MCF 10A (cell line): ENCODE measurements around the gene LHFPL3. TPM values are rescaled to one million over a fixed set of nuclear protein-coding genes. Genes with fewer than 3 reads are reported as not detected.

ENCODE experiments used
- BruUV-seq: library from RNA; stranded (reverse); fragments of 400-500 nt; replicated peaks from 2 replicates; lab custom pipeline; 2021; lab: Mats Ljungman, UMichigan
- CTCF ChIA-PET: fragments of 300-600 bp; sonication (Branson Sonifier 250); formaldehyde crosslinking; extraction: SDS; loops from one replicate; lab custom pipeline; 2021; ENCODE audit warnings: antibody characterized with exemption, inconsistent platforms; lab: Yijun Ruan, JAX
- POLR2A ChIA-PET: fragments of 300-600, 350-650 bp; sonication (Branson Sonifier 250); formaldehyde crosslinking; extraction: SDS; loops from one replicate; lab custom pipeline; 2020; ENCODE audit warnings: antibody characterized with exemption, inconsistent platforms; lab: Yijun Ruan, JAX
- DNase-seq: peaks from one replicate; pipeline ENCODE4 v3.0.0-alpha.2; 2018; ENCODE audit not compliant: unreplicated experiment
- H3K27ac Mint-ChIP-seq: one replicate; pipeline ENCODE4 v1.8.0; 2022; ENCODE audit warnings: mild to moderate bottlenecking, low read depth, mixed read lengths; ENCODE audit not compliant: unreplicated experiment
- H3K27me3 Mint-ChIP-seq: one replicate; pipeline ENCODE4 v1.8.0; 2022; ENCODE audit warnings: mixed read lengths; ENCODE audit not compliant: insufficient read depth, unreplicated experiment
- H3K36me3 Mint-ChIP-seq: one replicate; pipeline ENCODE4 v1.8.0; 2022; ENCODE audit warnings: mild to moderate bottlenecking, moderate library complexity, mixed read lengths; ENCODE audit not compliant: insufficient read depth, unreplicated experiment
- H3K4me1 Mint-ChIP-seq: one replicate; pipeline ENCODE4 v1.8.0; 2022; ENCODE audit warnings: mixed read lengths; ENCODE audit not compliant: insufficient read depth, unreplicated experiment
- H3K4me3 Mint-ChIP-seq: one replicate; pipeline ENCODE4 v1.8.0; 2022; ENCODE audit warnings: mild to moderate bottlenecking, moderate library complexity, mixed read lengths; ENCODE audit not compliant: unreplicated experiment
- H3K9me3 Mint-ChIP-seq: one replicate; pipeline ENCODE4 v1.8.0; 2022; ENCODE audit warnings: mixed read lengths; ENCODE audit not compliant: unreplicated experiment
- intact Hi-C: fragments of 100-400 bp; cut with micrococcal nuclease; formaldehyde crosslinking; loops from 2 replicates; pipeline ENCODE4 v1.14.1; 2022
- total RNA-seq: library from RNA; stranded (reverse); gene quantifications from 2 replicates; pipeline ENCODE4 v1.2.3, GENCODE V29; 2022
- TF ChIP-seq, protein P1 (sequence below): fragments of 200-600 bp; IDR thresholded peaks from one replicate; pipeline ENCODE4 v1.8.0; 2022; ENCODE audit warnings: antibody characterized with exemption, mild to moderate bottlenecking; ENCODE audit not compliant: unreplicated experiment

LHFPL3 gene
- total RNA-seq, 1 experiment from 2014 or later = not detected

GRCh38 chr7:104621321-104621720 is 292.9 kb downstream of the LHFPL3 start:
- H3K9me3 Mint-ChIP-seq = no peaks in the 10 kb centered on the region
- H3K27me3 Mint-ChIP-seq = peaks cover 32% of the 10 kb centered on the region
- DNase-seq = no peak
- BruUV-seq = no TSS peak
- H3K36me3 Mint-ChIP-seq = no peaks in the 10 kb centered on the region
- H3K4me1 Mint-ChIP-seq = no peaks in the 10 kb centered on the region
- intact Hi-C loops = no loop called here
- TF ChIP-seq, protein P1, sequence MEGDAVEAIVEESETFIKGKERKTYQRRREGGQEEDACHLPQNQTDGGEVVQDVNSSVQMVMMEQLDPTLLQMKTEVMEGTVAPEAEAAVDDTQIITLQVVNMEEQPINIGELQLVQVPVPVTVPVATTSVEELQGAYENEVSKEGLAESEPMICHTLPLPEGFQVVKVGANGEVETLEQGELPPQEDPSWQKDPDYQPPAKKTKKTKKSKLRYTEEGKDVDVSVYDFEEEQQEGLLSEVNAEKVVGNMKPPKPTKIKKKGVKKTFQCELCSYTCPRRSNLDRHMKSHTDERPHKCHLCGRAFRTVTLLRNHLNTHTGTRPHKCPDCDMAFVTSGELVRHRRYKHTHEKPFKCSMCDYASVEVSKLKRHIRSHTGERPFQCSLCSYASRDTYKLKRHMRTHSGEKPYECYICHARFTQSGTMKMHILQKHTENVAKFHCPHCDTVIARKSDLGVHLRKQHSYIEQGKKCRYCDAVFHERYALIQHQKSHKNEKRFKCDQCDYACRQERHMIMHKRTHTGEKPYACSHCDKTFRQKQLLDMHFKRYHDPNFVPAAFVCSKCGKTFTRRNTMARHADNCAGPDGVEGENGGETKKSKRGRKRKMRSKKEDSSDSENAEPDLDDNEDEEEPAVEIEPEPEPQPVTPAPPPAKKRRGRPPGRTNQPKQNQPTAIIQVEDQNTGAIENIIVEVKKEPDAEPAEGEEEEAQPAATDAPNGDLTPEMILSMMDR = no peak
- POLR2A ChIA-PET = no interaction called here
- H3K27ac Mint-ChIP-seq = no peak overlapping the region
- CTCF ChIA-PET = interaction anchor here (0.5 kb wide), 1 partner anchor 352 kb away, joined by 3 read pairs; no protein-coding TSS in a partner anchor
- no peak overlapping the region for H3K4me3 Mint-ChIP-seq

DNA sequence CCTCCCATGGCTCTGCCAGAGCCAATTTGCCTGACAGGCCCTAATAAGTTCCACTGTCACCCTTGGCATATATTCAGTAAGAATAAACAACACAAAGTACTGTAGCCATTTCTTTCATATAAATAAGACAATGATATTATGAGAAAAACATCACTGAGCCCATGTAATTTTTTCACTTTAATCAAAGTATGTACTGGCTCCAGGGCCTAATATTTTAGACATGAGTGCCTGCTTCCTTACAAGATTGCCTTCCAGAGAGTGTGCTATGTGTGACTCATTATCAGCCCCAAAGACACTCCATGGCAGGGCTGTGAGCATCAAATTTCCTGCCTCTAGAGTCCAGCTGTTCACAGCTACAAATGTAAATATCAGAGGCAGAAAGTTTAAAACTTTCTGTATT is 297.6 kb downstream of the LHFPL3 start:
- Mint-ChIP-seq H3K4me1 (no peaks in the 10 kb centered on the region), H3K27ac (no peak overlapping the region), H3K27me3 (peaks cover 30% of the 10 kb centered on the region), H3K36me3 (no peaks in the 10 kb centered on the region), H3K9me3 (no peaks in the 10 kb centered on the region), H3K4me3 (no peak overlapping the region)
- ChIA-PET CTCF (no interaction called here), POLR2A (no interaction called here)
- TF ChIP-seq, protein P1 = no peak
- intact Hi-C loops = no loop called here
- no TSS peak for BruUV-seq
- DNase-seq = no peak

DNA sequence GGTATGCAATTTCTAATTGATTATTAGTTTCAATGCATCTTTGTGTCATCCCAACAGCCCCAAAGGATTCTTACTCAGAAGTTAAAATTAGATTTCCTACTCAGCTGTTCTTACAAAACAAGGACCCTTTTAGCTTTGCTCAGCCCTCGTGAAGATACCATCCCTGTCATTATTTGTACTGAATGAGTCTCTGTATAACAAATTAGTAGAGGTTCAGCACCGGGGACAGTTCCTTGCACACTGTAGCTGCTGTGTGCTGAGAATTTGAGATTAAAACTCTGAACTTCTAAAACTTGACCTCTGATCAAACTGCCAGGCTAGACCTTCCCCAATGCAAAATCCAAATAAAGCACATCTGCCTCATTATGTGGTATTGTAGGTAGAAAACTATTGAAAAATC is 299.1 kb downstream of the LHFPL3 start:
- no TSS peak for BruUV-seq
- CTCF ChIA-PET = no interaction called here
- intact Hi-C loops = no loop called here

DNA sequence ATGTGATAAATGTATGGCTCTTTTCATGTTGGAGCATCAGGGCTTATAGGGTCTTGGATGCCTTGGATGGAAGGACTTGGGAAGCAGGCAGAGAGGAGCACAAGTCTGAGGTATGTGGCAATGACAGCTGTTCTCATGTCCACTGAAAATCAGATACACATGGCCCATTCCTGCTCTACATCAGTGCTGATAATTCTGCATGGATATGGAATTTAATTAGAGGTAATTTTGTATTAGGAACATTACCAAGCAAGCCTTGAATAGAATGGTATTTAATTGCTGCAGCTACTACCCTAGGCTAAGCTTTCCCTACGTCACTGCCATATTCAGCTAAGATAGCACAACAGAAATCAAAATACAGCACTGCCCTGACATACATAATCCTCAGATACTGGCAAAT is 299.6 kb downstream of the LHFPL3 start:
- BruUV-seq = no TSS peak
- Mint-ChIP-seq H3K36me3 (no peaks in the 10 kb centered on the region), H3K27me3 (peaks cover 28% of the 10 kb centered on the region), H3K4me1 (no peaks in the 10 kb centered on the region), H3K4me3 (no peak overlapping the region), H3K9me3 (no peaks in the 10 kb centered on the region), H3K27ac (no peak overlapping the region)
- CTCF ChIA-PET = no interaction called here
- TF ChIP-seq, protein P1 = no peak
- intact Hi-C loops = no loop called here
- DNase-seq = no peak
- POLR2A ChIA-PET = interaction anchor here (0.6 to 2.1 kb wide), 2 partner anchors 75 to 118 kb away, joined by 3 to 8 read pairs; no protein-coding TSS in a partner anchor

More for the DNA sequence above, 299.1 kb downstream of the LHFPL3 start:
- Mint-ChIP-seq H3K27ac (no peak overlapping the region), H3K4me3 (no peak overlapping the region), H3K9me3 (no peaks in the 10 kb centered on the region), H3K4me1 (no peaks in the 10 kb centered on the region), H3K27me3 (peaks cover 29% of the 10 kb centered on the region), H3K36me3 (no peaks in the 10 kb centered on the region)
- TF ChIP-seq, protein P1 = no peak
- peak; percentile 49 for DNase-seq
- POLR2A ChIA-PET = interaction anchor here (0.6 to 2.1 kb wide), 2 partner anchors 75 to 119 kb away, joined by 3 to 8 read pairs; no protein-coding TSS in a partner anchor
